ENCODE data around the gene ZFYVE28.
"Not testable (repeated sequence)": the region's sequence is repeated elsewhere in the genome, so short reads cannot be mapped to it uniquely, and the experiment has no call there.

The ZFYVE28 gene

DNA sequence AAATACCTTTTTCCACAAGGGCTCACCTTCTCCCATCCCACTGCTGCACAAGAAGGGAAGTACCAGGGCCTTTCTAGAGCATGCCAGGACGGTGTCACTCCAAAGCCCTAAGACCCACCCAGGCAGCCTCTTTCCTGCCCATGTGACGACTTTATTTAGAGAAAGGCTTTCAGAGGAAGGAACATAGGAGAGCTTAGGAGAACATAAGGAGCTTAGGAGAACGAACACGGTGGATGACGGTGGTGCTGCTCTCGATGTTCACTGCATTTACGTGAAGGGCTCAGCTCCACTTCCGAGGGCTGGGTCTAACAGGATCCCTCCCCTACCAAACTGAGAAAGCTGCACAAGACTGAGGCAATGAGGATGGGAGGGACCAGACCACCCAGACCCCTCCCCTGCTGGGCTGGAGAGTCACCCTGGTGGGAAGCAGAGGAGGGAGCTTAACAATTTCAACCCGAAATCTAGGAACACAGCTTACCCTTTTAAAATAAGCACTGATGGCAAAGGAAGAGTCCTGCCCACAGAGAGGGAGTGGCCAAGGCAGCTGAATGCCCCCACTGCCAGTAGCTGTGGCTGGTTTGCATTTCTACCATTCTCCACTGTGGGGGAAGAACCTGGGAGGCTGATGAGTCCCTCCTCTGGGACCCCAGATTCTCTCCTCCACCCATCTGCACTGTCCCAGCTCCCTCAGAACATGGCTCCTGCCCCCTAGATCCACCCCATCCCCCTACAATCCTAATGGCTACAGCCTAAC, 29.8 kb downstream of the ZFYVE28 start:
- DNase-seq: no peak

DNA sequence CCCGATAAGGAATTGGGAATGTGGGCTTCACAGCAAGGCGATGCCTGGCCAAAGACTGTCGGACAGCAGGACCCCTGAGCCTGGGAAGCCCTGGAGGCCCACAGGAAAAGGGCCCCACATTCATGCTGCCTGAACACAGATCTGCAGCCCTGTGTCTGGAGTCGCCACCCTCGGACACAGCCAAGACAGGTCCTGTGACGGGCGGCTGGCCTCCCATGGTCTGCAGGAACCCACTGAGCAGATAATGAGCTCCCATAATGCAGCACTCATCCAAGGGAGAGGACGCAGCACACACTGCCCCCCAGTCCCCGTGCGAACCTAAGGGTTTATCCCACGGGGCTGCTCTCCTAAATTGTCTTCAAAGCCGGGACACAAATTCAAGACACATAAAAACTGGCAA, 30.6 kb downstream of the ZFYVE28 start:
- no peak for DNase-seq

- no peak for DNase-seq
These were observed 31.2 kb downstream of the ZFYVE28 start for GRCh38 chr4:2387218-2387617.

DNA sequence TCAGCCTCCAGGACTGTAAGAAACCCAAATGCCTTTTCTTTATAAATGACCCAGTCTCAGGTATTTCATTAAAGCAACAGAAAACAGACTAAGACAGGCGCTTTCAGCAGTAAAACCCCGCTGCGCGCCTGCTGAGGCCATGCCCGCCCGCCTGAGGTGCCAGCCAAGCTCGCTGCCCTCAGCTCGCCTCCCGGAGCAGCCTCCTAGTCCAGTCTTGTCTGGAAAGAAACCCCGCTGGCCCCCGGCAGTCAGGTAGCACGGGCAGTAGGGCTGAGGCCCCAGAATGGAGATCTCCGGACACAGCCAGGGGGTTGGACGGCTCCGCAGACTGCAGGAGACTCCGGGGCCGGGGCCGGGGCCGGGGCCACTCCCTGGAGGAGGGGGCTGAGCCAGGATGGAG, 31.7 kb downstream of the ZFYVE28 start:
- no peak for DNase-seq

DNA sequence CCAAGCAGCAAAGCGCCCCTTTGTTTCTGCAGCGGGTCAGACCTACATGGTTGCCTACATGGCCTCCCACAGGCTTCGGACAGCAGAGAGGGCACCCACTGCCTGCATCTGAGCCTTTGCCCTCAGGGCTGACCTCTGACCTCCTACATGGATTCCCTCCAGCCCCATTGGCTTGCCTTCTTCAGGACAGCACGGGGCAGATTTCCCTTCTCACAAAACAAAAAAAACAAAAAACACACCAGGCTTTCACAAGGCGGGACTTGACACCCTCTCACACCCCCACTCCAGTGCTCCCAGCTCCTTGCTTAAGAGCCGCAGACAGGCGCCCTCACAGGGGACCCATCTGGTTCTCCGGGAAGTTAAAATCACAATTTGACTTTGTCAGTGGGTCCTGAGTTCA, 32.9 kb downstream of the ZFYVE28 start:
- no peak for DNase-seq

DNA sequence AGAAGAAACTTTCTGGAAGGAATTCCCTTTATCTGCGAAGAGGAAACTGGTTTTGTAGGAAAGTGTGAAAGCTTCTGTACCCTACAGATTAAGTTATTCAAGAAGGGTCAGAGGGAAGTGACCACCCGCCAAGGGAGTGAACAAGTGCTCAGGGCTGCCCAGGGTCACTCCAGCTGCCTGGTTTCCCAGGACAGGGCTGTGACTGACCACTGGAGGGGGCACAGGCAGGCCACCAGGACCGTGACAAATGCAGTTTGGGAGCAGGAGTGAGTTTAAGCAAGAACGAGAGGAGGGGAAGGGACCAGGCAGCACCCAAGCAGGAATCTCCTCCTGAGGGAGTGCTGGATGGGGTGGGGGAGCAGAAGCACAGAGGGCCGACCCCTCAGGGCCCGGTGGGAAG, 34.2 kb downstream of the ZFYVE28 start:
- DNase-seq: no peak

DNA sequence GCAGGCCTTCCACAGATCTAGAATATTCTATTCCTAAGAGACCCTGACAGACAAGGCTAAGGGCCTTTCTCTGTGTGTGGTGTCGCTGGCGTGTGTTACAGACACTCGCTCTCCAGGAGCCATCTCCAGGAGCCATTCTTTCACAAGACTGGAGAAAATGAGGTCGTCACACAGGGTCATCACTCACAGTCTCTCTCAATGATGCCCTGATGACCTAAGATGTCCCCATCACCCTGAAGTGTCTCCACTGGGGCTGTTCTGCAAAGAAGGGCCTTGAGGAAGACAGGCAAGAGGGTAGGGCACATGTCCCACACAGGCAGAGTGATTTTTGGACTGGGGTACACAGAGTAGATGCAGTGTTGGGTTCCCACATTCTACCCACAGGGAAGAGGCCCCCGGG, 34.7 kb downstream of the ZFYVE28 start:
- no peak for DNase-seq

- DNase-seq: not testable (repeated sequence)
These were observed 35.2 kb downstream of the ZFYVE28 start for GRCh38 chr4:2383220-2383631.

DNA sequence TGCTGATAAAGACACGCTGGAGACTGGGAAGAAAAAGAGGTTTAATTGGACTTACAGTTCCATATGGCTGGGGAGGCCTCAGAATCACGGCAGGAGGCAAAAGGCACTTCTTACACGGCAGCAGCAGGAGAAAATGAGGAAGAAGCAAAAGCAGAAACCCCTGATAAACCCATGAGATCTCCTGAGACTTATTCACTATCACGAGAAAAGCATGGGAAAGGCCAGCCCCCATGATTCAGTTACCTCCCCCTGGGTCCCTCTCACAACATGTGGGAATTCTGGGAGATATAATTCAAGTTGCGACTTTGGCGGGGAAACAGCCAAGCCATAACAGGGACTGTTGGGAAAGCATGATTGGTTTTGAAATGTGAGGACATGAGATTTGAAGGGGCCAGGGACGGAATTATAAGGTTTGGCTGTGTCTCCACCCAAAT, 35.7 kb downstream of the ZFYVE28 start:
- DNase-seq: not testable (repeated sequence)

DNA sequence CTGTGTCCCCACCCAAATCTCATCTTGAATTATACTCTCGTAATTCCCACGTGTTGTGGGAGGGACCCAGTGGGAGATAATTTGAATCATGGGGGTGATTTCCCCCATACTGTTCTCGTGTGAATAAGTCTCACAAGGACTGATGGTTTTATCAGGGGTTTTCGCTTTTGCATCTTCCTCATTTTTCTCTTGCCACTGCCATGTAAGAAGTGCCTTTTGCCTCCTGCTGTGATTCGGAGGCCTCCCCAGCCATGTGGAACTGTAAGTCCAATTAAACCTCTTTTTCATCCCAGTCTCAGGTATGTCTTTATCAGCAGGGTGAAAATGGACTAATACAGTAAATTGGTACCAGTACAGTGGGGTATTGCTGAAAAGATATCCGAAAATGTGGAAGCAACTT, 37.9 kb downstream of the ZFYVE28 start:
- not testable (repeated sequence) for DNase-seq

GRCh38 chr4:2378898-2379297, 39.5 kb downstream of the ZFYVE28 start:
- no peak for DNase-seq

GRCh38 chr4:2378401-2378800, 40.0 kb downstream of the ZFYVE28 start:
- no peak for DNase-seq

DNA sequence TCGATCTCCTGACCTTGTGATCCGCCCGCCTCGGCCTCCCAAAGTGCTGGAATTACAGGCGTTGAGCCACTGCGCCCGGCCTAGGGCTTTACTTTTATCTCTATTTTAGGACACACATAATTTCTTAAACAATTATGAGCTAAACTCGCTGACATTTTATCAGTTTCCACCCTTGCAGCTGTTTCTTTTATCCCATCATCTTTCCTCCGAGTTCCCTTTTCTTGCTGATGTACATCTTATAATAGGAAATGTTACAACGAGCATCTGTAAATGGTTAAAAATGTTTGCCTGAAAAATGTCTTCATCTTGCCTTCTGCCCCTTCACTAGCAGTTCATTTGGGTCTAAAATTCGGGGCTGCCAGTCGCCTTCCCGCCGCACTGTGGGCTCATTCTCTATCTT, 41.2 kb downstream of the ZFYVE28 start:
- DNase-seq: no peak

DNA sequence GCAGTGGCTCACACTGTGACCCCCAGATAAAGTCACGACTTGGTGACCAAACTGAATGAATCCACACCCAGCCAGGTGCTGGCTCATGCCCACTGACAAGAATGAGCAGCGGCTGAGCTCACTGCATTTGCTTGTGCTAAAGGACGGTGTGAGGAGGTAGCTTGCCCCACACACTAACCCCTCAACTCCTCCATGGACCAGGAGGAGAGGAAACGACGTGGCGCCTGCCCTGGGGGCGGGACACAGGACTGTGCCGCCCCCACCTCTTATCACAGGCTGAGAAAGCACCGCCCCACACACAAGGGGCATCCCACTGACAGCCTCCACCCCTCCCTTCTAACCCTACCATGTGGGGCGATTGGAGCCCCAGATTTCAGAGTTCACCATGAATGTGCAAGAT, 43.0 kb downstream of the ZFYVE28 start:
- DNase-seq: no peak

GRCh38 chr4:2373532-2373931, 44.9 kb downstream of the ZFYVE28 start:
- no peak for DNase-seq

- no peak for DNase-seq
These were observed 45.9 kb downstream of the ZFYVE28 start for GRCh38 chr4:2372488-2373030.

DNA sequence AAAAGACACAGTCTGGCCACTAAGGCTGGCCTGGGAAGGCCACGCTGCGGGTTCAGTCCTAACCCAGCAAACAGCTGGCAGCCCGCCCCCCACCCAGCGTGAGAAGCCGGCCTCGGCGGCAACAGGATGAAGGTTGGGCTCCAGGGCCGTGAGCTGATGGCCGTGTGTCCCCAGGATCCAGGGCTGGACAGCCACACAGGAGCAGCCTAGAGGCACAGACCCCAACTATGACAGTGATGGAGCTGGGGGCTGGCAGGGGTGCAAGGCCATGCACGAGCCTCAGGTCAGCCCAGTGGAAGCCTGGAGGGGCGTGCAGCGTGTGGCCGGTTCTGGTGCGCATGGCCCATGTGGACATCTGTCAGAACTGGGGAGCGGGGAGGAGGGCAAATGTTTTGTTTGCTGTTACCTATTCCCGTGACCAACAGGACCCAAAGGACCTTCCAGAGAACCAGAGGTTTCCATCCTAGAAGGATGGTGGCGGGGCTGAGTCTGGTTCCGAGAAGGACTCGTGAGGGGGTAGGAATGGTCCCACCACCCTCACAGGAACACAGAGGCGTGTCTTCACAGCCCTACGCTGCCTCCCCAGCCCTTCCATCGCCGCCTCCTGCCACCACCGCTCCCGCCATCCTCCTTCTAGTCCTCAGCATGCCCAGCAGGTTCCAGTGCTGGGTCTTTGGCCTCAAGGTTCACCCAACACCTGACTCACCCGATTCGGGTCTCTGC, 46.5 kb downstream of the ZFYVE28 start:
- no peak for DNase-seq

DNA sequence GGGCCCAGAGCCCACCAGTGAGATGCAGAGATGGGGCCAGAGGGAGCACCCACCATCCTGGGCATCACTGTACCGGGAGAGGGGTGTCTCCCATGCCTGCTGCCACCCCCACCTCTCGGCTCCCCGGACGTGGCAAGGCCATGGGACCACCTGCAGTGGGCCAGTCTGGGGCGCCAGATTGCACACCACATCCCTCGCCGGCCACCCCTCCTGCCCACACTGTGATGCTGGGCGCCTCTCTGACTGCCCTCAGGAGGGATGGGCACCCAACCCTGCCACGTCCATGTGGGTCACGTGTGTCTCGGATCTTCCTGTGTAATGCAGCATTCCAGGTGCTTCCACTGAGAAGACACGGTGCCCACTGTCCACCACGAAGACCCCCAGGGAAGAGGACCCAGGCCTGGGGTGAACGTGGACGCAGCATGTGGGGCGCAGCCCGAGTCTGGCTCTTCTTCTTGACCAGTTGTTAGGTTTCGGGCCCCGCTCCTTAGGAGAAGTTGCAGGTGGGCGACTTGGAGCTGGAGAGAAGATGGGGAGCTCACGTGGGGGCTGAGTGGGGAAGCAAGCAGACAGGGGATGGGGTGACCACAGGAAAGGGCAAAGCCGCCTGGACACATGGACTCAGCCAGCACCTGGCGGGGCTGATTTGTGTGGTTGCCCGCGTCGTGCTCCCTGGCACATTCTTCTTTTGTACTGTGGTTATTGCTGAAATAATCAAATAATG, 47.7 kb downstream of the ZFYVE28 start:
- no peak for DNase-seq

DNA sequence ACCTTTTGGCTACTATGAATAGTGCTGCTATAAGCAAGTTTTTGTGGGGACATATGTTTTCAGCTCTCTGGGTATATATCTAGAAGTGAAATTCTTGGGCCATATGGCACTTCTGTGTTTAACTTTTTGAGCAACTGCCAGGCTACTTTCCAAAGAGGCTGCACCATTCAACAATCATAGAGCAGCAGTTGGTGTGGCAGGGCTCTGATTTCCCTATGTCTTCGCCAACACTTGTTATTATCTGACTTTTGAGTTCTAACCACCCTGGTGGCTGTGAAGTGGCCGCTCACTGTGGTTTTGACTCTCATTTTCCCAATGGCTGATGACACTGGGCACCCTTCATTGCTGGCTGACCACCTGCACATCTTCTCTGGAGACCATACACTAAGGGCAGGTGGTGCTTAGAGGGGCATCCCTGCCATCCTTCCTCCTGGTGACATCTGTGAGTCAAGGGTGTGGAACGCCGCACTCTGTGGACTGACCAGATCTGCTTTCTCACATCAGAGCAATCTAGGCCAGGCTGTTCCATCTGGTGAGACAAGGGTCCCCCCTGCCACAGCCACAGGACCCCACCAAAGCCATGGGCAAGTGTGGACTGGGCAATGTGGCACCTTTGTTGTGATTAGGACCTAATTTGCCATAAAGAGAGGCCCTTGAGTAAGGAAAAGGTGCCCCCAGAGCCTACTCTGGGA, 49.6 kb downstream of the ZFYVE28 start:
- DNase-seq: no peak

DNA sequence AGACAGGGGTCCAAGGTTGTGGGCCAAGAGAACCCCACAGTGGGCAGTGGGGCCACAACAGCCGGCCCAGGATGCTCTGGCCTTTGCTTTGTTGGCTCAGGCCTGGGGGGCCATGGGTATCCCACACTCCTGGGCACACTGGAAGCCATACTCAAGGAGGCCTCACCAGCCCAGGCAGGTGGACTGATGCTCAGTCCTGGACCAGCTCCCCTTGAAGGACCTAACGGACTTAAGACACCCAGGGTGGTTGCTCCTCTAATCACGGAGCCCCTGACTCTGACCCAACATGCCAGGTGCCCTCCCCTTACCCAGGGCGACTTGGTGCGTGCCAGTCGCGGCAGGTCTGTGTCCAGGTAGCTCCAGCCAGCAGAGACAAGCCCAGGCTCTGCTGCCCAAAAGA, 50.8 kb downstream of the ZFYVE28 start:
- DNase-seq: no peak

DNA sequence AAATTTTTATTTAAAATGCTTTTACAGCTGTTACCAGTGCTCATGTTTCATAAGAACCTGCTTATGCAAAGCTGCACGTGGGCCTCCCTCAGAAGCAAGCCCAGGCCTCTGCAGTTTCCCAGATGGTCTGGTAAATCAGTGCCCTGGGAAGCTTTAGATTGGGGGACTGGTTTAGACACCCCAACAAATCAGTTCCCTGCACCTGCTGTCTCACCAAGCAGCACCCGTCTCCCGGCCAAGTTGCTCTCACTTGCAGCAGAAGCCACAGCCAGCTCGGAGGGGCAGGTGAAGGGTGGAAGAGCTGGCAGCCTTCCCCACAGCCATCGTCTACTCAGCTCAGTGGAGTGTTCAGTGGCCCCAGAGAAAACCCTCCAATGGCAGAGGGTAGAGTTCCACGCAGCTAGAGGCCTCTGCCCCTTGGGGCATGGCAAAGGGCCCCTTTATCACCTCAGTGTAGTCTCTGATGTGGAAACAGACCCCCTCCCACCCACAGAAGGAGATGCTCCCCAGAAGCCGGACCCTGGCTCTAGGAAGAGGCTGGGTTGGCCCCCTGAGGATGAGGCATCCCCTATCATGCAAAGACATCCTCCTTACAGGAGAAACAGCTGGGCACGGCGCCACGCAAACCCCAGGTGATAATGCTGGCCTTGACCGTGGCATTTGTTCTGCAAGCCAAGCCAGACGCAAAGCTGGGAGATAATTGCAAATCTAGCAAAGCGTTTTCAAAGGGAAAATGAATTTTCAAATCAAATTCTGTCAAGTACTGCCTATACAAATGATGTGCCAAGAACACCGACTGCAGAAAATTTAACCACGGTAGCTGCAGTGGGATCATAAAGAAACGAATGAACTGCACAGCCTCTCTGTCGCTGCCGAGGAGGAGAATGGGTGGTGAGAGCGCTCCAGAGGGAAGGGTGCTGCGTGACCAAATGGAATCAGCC, 51.9 kb downstream of the ZFYVE28 start:
- no peak for DNase-seq

GRCh38 chr4:2365913-2366210, 52.6 kb downstream of the ZFYVE28 start:
- DNase-seq: no peak
